Measurements from ENCODE around the gene ZAR1. TPM values are rescaled to one million over a fixed set of nuclear protein-coding genes. Genes with fewer than 3 reads are reported as not detected.

The ZAR1 gene
- total and polyA plus RNA-seq, 10 of the 15 experiments (the other 5 are each of a cell fraction or from before 2014, with no cell fraction given), result not detected

- no peak overlapping the region for H3K9ac ChIP-seq (ENCODE audit: control insufficient read depth, insufficient read depth, low read length)
- intact Hi-C loops (cut with micrococcal nuclease; ENCODE audit: unreplicated experiment), result no loop called here
- no peaks in the 10 kb centered on the region for H3K79me2 ChIP-seq (ENCODE audit: control insufficient read depth, insufficient read depth, low read length)
- no peak overlapping the region for H2AFZ ChIP-seq (ENCODE audit: control insufficient read depth, low read depth, low read length)
- H3K27ac ChIP-seq (ENCODE audit: control insufficient read depth, insufficient read depth), result no peak overlapping the region
- H3K4me3 ChIP-seq, result no peak overlapping the region
- in situ Hi-C loops (cut with MboI), result no loop called here
- RAD21 ChIA-PET (ENCODE audit: unreplicated experiment), result no interaction called here
- H3K9me3 ChIP-seq (replicated peaks; ENCODE audit: control insufficient read depth, insufficient read depth, low read length), result no peaks in the 10 kb centered on the region
- CTCF ChIA-PET, result no interaction called here
- SMC1A ChIA-PET (ENCODE audit: uncharacterized antibody, unreplicated experiment), result interaction anchor here (1.1 kb wide), 1 partner anchor 8 kb away, joined by 3 read pairs; no protein-coding TSS in a partner anchor
- H3K4me2 ChIP-seq (ENCODE audit: control insufficient read depth, insufficient read depth), result no peak overlapping the region
- no TSS peak for BruUV-seq (replicated peaks)
- no peaks in the 10 kb centered on the region; the same call in 1 of the 2 replicates for H4K20me1 ChIP-seq (ENCODE audit: control insufficient read depth, insufficient read depth)
- no peak for TF ChIP-seq ATF7 (IDR thresholded peaks at IDR 0.05; ENCODE audit: low read depth)
- TF ChIP-seq ZBTB11 (CRISPR knock-in tag; IDR thresholded peaks at IDR 0.05), result no peak
- no peak for TF ChIP-seq ESRRA (IDR thresholded peaks at IDR 0.05; ENCODE audit: low read length)
- no peak for TF ChIP-seq NKRF (conservative IDR thresholded peaks at IDR 0.05)
- no peak for TF ChIP-seq YBX1 (IDR thresholded peaks at IDR 0.05)
- DNase-seq (ENCODE audit: low read depth, low spot score), result no peak
- no peaks in the 10 kb centered on the region for H3K27me3 ChIP-seq (replicated peaks in 1 of 2; ENCODE audit: control insufficient read depth in 2 of 2, insufficient read depth in 2 of 2, low read length in 1 of 2)
- WGBS (ENCODE audit: insufficient coverage, insufficient replicate concordance, low lambda C conversion rate, missing lambda C conversion rate), result 72% methylated on average over 4 of the region's 4 CpGs
- H3K36me3 ChIP-seq (ENCODE audit: control insufficient read depth in 2 of 2, insufficient read depth in 2 of 2, low read length in 1 of 2), result peaks cover under 1 to 4% of the 10 kb centered on the region in 2 experiments; a peak in 2 of 4 replicates
- FAIRE-seq, result no peak
- H3K4me1 ChIP-seq (ENCODE audit: control insufficient read depth, insufficient read depth, low read length), result peaks cover 14% of the 10 kb centered on the region
- POLR2A ChIA-PET, result no interaction called here
- ATAC-seq, result no peak
These were observed 13.4 kb downstream of the ZAR1 start for GRCh38 chr4:48503233-48504025.
